Measurements from ENCODE around the gene TFCP2L1.

Gene TFCP2L1

DNA sequence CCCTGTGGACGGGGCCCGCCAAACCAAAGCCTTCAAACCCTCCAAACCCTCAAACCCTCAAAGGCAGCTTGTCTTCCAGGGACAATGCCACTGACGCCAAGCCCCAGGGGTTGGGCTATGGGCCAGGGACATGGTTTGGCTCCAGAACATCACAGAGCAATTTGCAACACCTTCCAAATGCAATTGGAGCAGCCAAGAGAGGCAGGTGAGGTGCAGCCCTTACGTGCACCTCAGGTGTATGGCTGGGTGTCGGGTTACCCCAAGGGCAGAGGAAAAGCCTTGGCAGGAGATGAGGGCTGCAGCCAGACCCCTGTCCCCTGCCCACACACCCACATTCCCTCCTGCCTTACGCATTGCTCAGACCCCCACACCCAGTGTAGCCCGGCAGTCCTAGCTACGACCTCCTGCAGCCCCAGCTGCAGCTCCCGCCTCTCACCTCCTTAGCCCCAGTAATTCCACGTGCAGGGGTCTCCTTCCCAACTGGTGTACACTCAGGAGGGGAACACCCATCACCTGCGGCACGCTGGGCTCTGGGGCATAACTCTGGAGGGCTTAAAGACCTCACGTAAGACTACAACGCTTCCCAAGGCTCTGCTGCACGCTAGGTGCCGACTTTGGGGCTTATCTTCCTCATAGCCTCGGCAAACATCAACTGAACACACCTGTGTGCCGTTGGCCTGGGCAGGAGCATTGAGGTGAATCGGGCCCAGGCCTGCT lies 88.7 kb downstream of the TFCP2L1 start:
- DNase-seq (ENCODE audit: low read depth in 2 of 2) = no peak

- no peak for DNase-seq (ENCODE audit: low read depth in 2 of 2)
These were observed 90.0 kb downstream of the TFCP2L1 start for GRCh38 chr2:121195036-121195435.

- DNase-seq (ENCODE audit: low read depth in 2 of 2) = no peak
These were observed 90.4 kb downstream of the TFCP2L1 start for GRCh38 chr2:121194626-121195025.

- no peak for DNase-seq (ENCODE audit: low read depth in 2 of 2)
These were observed 91.8 kb downstream of the TFCP2L1 start for GRCh38 chr2:121193185-121193584.

GRCh38 chr2:121192576-121192975 lies 92.4 kb downstream of the TFCP2L1 start:
- DNase-seq (ENCODE audit: low read depth in 2 of 2) = no peak

DNA sequence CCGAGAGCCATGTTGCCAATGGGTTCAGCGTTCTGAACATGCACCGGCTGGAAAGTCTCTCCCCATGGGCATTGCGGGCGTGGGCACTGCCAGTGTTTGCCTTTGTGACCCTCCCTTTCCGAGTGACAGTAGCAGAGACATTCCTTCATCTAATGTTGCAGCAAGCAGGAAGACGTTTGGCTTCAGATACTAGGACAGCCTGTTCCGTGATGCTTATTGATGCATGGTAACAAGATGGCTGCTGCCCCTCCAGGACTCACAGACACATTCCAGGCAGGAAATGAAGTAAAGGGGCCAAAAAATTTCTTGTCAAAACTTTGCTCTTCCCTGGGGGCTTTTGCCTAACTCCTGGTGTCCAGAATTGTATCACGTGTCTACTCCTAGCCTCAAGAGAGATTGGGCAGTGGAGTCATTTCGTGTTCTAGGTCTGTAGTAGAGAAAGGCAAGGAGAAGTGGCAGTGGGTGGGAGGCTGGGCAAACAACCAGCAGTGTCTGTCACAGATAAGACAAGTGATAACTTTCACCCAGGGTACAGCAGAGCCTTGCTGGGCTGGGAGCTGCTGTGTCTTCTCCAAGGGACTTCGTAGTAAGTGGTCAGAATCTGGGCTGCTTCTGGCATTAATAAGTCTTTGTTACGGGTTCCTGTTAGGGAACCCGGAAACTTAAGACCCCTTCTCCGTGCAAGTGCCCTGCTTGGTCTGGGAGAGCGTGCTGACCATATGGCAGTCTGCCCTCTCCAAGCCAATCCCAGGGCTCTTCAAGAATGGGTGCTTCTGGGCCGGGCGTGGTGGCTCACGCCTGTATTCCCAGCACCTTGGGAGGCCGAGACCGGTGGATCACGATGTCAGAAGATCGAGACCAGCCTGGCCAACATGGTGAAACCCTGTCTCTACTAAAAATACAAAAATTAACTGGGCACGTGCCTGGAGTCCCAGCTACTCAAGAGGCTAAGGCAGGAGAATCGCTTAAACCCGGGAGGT lies 93.5 kb downstream of the TFCP2L1 start:
- DNase-seq (ENCODE audit: low read depth in 2 of 2) = no peak

DNA sequence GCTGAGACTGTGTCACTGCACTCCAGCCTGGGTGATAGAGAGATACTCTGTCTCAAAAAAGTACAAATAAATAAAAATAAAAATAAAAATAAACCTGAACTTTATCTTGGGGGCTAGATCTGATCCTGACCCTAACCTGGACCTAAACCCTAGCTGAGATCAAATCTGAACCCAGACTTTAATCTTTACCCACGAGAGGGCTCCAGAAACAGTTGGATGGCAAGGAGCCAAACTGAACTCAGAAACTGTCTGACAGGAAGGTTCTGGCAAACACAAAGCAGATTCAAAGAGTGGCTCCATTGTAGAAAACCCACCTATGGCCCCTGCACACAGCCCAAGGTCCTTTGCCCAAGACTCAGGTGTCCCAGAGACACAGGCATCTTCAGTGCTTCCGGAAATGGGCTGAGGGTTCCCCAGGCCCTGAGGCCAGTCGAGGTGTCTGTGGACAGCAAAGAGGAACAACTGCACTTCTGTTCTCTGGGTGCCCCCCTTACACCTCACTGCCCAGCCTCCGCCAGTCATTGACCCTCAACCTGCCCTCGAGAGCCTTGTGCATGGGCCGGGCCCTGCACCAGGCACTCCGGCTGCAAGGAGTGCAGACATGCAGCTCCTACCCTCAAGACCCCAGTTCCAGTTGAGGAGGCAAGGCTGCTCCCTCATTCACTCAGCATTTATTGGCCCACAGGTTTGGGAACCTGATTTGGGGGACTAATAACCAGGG lies 95.2 kb downstream of the TFCP2L1 start:
- no peak for DNase-seq (ENCODE audit: low read depth in 2 of 2)

DNA sequence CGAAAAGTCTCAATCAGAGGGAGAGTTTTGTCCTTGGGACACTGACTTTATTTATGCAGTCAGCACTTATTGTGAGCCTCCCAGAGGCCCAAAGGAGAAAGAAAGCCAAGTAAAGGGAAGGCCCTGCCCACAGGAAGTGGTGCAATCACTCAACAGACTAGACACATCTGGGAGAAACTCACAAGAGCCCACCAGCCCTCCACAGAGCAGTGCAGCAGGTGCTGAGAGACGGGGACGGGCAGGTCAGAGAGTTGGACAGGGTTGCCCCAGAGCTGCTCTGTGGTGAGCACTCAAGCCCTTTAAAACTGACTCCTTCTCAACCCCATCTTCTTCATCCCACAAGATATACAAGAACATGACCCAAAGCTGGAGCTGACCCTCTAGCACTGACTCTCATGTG lies 96.0 kb downstream of the TFCP2L1 start:
- no peak for DNase-seq (ENCODE audit: low read depth in 2 of 2)

GRCh38 chr2:121187982-121188411 lies 97.0 kb downstream of the TFCP2L1 start:
- no peak for DNase-seq (ENCODE audit: low read depth in 2 of 2)

DNA sequence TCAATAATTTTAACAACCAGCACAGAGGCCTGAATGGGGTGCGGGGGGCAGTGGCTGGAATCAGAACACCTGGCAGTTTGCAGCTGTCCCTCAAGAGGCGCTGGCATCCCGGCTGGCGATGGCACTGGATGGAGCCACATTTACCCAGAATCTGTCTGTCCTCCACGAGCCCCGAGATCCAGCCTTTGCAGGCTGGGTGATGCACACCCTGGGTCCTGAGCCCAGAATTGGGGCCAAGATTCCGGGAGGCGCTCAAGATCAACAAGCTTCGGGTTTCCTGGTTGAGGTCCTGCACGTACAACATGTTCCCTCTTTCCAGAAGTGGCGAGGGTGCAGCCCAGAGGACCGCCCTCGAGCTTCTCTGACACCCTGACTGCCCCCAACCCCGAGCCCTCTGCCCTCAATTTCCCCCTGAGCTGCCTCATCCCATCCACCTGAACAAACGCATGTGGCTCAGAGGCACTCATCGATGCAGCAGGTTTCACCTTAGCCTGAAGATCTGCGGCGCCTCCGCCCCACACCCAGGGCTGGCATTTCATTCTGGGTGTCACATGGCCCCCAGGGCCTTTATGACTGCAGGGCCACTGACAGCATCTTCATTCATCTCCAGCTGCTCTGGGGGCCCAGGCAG lies 97.5 kb downstream of the TFCP2L1 start:
- no peak for DNase-seq (ENCODE audit: low read depth in 2 of 2)

DNA sequence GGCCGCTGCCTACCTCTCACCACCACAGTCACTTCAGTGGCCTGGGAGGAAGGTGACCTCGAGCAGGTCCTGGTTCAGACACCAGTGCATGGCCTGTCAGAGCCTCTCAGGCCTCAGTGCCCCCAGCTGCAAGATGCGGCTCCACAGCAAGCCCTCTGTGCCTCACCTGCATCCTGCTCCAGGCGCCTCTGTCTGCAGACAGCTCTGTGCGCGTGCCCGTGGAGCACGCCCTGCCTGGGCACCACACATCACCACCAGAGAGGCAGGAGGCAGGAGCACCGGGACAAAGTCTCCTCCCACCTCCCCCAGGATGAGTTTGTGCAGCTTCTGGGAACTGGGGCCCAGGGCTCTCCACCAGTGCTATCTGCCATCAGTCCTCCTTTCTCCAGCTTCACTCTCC lies 98.7 kb downstream of the TFCP2L1 start:
- DNase-seq (ENCODE audit: low read depth in 2 of 2) = no peak

- no peak for DNase-seq (ENCODE audit: low read depth in 2 of 2)
These were observed 99.4 kb downstream of the TFCP2L1 start for GRCh38 chr2:121185571-121186074.

DNA sequence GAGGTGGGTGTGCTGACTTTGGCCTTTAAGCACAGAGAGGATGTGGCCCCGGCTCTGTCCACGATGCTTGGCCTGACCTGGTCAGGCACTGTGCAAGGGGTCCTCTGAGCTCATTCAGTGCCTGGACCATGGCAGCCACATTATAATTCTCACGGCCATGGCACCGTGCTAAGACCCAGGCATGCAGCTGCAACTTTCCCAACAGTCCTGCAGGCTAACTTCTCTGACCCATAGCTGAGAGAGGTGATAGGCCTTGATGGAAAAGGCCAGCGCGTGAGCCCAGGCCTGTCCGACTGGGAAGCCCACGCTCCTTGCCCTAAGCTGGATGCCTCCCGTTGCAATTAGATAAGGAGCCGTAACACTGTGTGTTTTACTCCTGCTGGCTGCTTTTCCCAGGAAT lies 99.9 kb downstream of the TFCP2L1 start:
- no peak for DNase-seq (ENCODE audit: low read depth in 2 of 2)

DNA sequence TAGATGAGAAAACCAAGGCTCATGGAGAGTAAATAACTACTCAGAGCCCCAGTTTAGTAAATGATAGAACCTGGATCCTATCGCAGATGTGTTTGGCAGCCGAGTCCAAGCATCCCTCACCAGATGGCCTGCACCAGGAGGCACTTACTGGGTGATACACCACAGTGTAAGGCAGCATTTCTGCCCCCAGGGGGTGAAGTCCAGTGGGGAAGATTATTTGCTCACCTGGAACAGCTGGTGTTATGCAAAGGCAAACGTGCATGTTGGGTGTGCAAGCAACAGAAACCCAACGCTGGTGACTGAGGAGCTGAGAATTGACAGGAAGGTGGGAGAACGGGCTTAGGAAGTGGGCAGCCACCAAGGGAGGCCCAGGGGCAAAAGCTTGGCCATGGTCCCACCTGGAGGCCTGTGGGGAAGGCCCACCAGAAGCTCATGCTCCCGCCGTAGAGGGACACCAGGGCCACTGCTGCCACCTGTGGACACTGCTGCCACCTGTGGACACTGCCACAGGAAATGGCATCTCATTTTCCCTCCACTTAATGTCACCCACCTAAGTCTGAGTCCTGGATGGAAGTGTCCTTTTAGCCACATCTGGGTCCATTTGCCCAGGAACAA lies 100.6 kb downstream of the TFCP2L1 start:
- DNase-seq (ENCODE audit: low read depth in 2 of 2) = no peak

DNA sequence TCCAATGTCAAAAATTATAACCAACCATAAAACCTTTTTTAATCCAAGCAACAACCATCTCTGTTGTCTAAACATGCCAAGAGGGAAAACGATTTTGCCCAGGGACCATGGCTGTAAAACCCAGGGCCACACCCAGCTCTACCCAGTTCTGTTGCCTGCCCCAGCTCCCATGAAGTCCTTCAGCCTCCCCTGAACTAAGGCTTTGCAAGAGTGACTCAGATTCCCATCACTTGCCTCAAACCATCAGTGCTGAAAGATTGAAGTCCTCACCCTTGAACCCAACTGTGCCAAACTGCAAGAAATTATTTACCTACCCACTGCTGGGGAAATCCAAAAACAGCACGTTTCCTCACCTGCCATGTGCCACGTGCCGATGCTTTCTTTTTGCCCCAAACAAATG lies 102.5 kb downstream of the TFCP2L1 start:
- DNase-seq (ENCODE audit: low read depth in 2 of 2) = no peak

DNA sequence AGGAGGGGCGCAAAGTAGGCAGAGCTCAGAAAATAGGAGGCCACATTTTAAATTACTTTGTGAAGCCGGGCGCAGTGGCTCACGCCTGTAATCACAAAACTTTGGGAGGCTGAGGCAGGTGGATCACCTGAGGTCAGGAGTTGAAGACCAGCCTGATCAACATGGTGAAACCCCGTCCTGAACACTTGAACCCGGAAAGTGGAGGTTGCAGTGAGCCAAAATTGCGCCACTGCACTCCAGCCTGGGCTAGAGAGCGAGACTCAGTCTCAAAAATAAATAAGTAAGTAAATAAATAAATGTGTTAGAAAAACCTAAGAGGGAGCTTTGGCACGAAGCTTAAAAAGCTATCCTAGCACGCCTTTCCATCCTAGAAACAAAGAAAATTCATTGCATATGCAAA lies 105.5 kb downstream of the TFCP2L1 start:
- DNase-seq (ENCODE audit: low read depth in 2 of 2) = no peak

DNA sequence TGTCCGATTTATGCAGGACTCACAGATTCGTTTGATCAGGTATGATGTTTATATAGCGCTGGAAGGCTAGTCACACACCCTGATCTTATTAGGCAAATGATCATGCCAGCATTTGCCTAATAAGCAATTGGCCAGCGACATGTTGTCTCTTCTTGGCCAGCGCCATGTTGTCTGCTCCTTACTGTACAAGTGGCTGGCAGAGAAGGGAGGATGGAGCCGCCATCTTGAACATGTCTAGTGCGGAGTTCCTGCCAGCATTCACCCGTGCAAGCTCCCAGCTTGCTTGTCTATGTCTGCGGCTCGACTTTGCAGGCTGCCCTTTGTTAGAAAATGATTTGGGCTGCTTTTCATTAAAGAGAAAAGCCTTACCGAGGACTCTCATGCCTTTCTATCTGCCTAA lies 106.3 kb downstream of the TFCP2L1 start:
- DNase-seq (ENCODE audit: low read depth in 2 of 2) = no peak

DNA sequence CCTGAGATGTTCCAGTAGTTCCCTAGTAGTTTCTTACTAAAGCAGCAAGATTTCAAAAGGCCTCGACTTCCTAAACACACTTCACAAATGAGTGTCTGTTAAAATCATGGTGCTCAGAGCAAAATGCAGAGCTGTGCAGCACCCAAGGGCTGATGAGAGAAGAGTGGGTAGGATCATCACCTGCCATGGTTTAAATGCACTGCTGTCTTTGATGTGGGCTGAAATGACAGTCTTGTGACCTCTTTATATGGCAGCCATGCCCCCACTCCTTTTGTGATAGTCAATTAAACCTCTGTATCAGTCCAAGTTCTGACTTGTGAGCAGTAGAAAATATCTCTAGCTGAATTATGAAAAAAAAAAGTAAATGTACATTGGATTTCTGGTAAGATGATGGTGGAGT lies 107.1 kb downstream of the TFCP2L1 start:
- no peak for DNase-seq (ENCODE audit: low read depth in 2 of 2)

DNA sequence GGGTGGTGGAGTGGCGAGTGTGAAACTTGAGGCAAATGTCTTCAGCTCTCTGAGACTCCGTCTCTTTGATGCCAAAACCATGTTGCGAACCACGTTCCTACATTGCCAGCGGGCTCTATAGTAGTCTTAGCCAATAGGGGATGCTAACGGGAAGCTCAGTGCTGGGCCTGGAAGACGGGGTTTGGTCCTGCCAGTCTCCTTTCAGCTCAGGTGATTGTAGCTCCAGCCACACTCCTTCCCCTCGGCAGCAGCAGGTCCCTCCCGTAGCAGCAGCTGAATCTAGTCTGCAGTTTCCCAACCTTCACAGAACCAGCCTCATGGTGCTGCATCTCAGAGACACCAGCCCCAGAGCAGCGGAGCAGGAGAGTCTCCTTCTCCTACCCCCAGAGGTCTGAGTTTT lies 109.7 kb downstream of the TFCP2L1 start:
- DNase-seq (ENCODE audit: low read depth in 2 of 2) = no peak

DNA sequence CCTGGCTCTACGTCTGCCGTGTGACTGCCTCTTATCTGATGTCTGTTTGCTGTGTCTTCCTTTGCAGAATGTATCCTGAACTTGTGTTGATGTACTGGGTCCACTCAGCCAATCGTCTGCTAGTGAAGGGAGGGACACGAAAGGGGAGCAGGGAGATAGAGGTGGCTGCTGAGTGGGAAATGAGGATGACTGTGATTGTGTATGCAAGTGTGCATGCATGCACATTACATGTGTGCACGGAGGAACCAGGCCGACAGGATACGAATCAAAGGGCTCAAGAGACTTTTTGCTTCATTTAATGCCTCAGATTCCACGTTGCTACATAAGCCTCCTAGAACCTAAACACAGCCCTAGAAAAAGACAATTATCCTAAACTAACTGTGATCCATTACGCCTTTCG lies 111.2 kb downstream of the TFCP2L1 start:
- no peak for DNase-seq (ENCODE audit: low read depth in 2 of 2)

GRCh38 chr2:121173112-121173511 lies 111.9 kb downstream of the TFCP2L1 start:
- no peak for DNase-seq (ENCODE audit: low read depth in 2 of 2)

Measured in activated CD8-positive, alpha-beta memory T cell treated with anti-CD3 and anti-CD28 coated beads for 4 hours (primary cell).